ENCODE data around the gene ELANE. TPM values are rescaled to one million over a fixed set of nuclear protein-coding genes. Genes with fewer than 3 reads are reported as not detected.

Gene ELANE
- total and polyA plus RNA-seq, 9 of the 15 experiments (the other 6 are each of a cell fraction or from before 2014, with no cell fraction given) = not detected

GRCh38 chr19:803099-803561 lies 49.0 kb upstream of the ELANE start:
- Histone ChIP-seq H3K9me3 (replicated peaks; ENCODE audit: control insufficient read depth, insufficient read depth, low read depth, low read length) (no peaks in the 10 kb centered on the region; the same call in 1 of the 2 replicates), H3K9me1 (ENCODE audit: control insufficient read depth, insufficient read depth, low read length) (peaks cover 16% of the 10 kb centered on the region), H3K4me1 (replicated peaks in 1 of 2; ENCODE audit: control insufficient read depth in 2 of 2, insufficient read depth in 2 of 2, low read length in 2 of 2) (peaks cover 22 to 84% of the 10 kb centered on the region in 2 experiments), H3K4me3 (no peak overlapping the region), H4K20me1 (replicated peaks; ENCODE audit: control insufficient read depth, insufficient read depth, low read length) (peaks cover 64% of the 10 kb centered on the region), H2AFZ (ENCODE audit: low read depth, low read length) (no peak overlapping the region), H3K27ac (ENCODE audit: extremely low read depth, low read depth, low read length) (no peak overlapping the region), H3K36me3 (ENCODE audit: control insufficient read depth, insufficient read depth, low read length) (peaks cover 100% of the 10 kb centered on the region), H3K4me2 (ENCODE audit: insufficient read depth, low read length) (no peak overlapping the region), H3K9ac (ENCODE audit: insufficient read depth in 1 of 2, low read depth in 2 of 2, low read length in 2 of 2) (peak overlapping the region in 1 of 2 experiments; percentile 4; a peak in 1 of 4 replicates), H3K79me2 (ENCODE audit: control insufficient read depth, insufficient read depth, low read length) (peaks cover 100% of the 10 kb centered on the region), H3K27me3 (ENCODE audit: control insufficient read depth in 2 of 2, insufficient read depth in 2 of 2, low read length in 2 of 2) (no peaks in the 10 kb centered on the region)
- CTCF ChIA-PET (ENCODE audit: low intra/inter-chr PET ratio) = no interaction called here
- WGBS (ENCODE audit: insufficient coverage, low coverage, missing lambda C conversion rate) = 97% methylated on average over 16 of the region's 17 CpGs
- no TSS peak for BruUV-seq (replicated peaks)
- no peak for ATAC-seq
- FAIRE-seq = no peak
- POLR2A ChIA-PET = interaction anchor here (0.7 to 2.1 kb wide), 3 partner anchors 8 to 173 kb away, joined by 3 to 8 read pairs (median 6); no protein-coding TSS in a partner anchor
- in situ Hi-C loops (cut with MboI) = no loop called here
- DNase-seq (ENCODE audit: extremely low read depth in 1 of 4, low spot score in 3 of 4) = peak in 1 of 4 experiments; percentile 12
- intact Hi-C loops (cut with micrococcal nuclease) = no loop called here
- TF ChIP-seq ZNF41 (CRISPR knock-in tag; conservative IDR thresholded peaks at IDR 0.05) (no peak), ZNF561 (CRISPR knock-in tag; conservative IDR thresholded peaks at IDR 0.05) (no peak), VEZF1 (CRISPR knock-in tag; IDR thresholded peaks at IDR 0.05) (no peak), RBFOX2 (IDR thresholded peaks at IDR 0.05; ENCODE audit: low read depth, low read length) (peak; percentile 79), POLR2G (IDR thresholded peaks at IDR 0.05; ENCODE audit: low read depth, low read length) (peak; percentile 81), RBM22 (IDR thresholded peaks at IDR 0.05; ENCODE audit: low read depth, low read length, poor library complexity, severe bottlenecking) (peak; percentile 90), PRPF4 (IDR thresholded peaks at IDR 0.05; ENCODE audit: insufficient read depth, low read depth, low read length, poor library complexity, severe bottlenecking) (peak; percentile 45)
- TF ChIP-seq, protein P1, sequence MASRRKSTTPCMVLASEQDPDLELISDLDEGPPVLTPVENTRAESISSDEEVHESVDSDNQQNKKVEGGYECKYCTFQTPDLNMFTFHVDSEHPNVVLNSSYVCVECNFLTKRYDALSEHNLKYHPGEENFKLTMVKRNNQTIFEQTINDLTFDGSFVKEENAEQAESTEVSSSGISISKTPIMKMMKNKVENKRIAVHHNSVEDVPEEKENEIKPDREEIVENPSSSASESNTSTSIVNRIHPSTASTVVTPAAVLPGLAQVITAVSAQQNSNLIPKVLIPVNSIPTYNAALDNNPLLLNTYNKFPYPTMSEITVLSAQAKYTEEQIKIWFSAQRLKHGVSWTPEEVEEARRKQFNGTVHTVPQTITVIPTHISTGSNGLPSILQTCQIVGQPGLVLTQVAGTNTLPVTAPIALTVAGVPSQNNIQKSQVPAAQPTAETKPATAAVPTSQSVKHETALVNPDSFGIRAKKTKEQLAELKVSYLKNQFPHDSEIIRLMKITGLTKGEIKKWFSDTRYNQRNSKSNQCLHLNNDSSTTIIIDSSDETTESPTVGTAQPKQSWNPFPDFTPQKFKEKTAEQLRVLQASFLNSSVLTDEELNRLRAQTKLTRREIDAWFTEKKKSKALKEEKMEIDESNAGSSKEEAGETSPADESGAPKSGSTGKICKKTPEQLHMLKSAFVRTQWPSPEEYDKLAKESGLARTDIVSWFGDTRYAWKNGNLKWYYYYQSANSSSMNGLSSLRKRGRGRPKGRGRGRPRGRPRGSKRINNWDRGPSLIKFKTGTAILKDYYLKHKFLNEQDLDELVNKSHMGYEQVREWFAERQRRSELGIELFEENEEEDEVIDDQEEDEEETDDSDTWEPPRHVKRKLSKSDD (conservative IDR thresholded peaks at IDR 0.05; ENCODE audit: low read length) = no peak
